Esophagus muscularis mucosa (tissue), 4 donors: Measurements from ENCODE around the gene NRXN3. TPM values are rescaled to one million over a fixed set of nuclear protein-coding genes. Genes with fewer than 3 reads are reported as not detected.

ENCODE experiments used
- DNase-seq: peaks from one replicate; pipeline ENCODE4 v3.0.0-alpha.2; 2017; ENCODE audit errors: extremely low spot score
- H3K27ac ChIP-seq, 4 donors: fragments of 200-600 bp; sonication (generic); replicated peaks in 1 of 4; 1 replicate in 3 of 4; 2 replicates in 1 of 4; pipeline ENCODE4 v1.5.1; 2016 to 2019; ENCODE audit warnings: mild to moderate bottlenecking in 1 of 4
- H3K27me3 ChIP-seq, 4 donors: fragments of 200-600 bp; sonication (generic); one replicate each; pipeline versions ENCODE4 v1.5.1 to v1.6.0; 2016 to 2019
- H3K36me3 ChIP-seq, 4 donors: fragments of 200-600 bp; sonication (generic); one replicate each; pipeline ENCODE4 v1.5.1; 2016 to 2019
- H3K4me1 ChIP-seq, 4 donors: fragments of 200-600 bp; sonication (generic); one replicate each; pipeline ENCODE4 v1.5.1; 2016 to 2019
- H3K4me3 ChIP-seq, 4 donors: fragments of 200-600 bp; sonication (generic); 1 replicate in 2 of 4; 2 replicates in 2 of 4; pipeline ENCODE4 v1.5.1; 2016 to 2019; ENCODE audit warnings: mild to moderate bottlenecking in 4 of 4, moderate library complexity in 1 of 4
- H3K9me3 ChIP-seq, 4 donors: fragments of 200-600 bp; sonication (generic); 1 replicate in 3 of 4; 2 replicates in 1 of 4; pipeline ENCODE4 v1.5.1; 2016 to 2019
- CTCF ChIP-seq, 3 experiments: fragments of 200-600 bp in 2 of 3; fragments of 450-650 bp in 1 of 3; sonication (generic) in 2 of 3; IDR thresholded peaks; one replicate each; pipeline ENCODE4 v1.5.1; 2017 to 2019; ENCODE audit warnings: antibody characterized with exemption in 3 of 3, mild to moderate bottlenecking in 2 of 3, moderate library complexity in 1 of 3
- EP300 ChIP-seq: sonication (generic); formaldehyde crosslinking; IDR thresholded peaks from one replicate; pipeline ENCODE4 v1.6.1; 2017; ENCODE audit warnings: antibody characterized with exemption
- POLR2A ChIP-seq: fragments of 450-650 bp; IDR thresholded peaks from one replicate; pipeline ENCODE4 v1.6.1; 2017; ENCODE audit warnings: antibody characterized with exemption, moderate library complexity, mild to moderate bottlenecking, low read depth
- POLR2AphosphoS5 ChIP-seq, 2 donors: sonication (generic); formaldehyde crosslinking; IDR thresholded peaks; one replicate each; pipeline ENCODE4 v1.6.1; 2017; ENCODE audit warnings: antibody characterized with exemption in 2 of 2
- WGBS: methylation state at CpG from one replicate; pipeline ENCODE4 v1.1.5; 2018; 5-methylcytosine and 5-hydroxymethylcytosine counted together
- intact Hi-C: fragments of 100-400 bp; cut with DNase I; formaldehyde crosslinking; loops from one replicate; pipeline ENCODE4 v1.15.1; 2023
- total RNA-seq, 4 donors: library from RNA; depleted of rRNA; stranded (reverse); fragments of >200 nt; gene quantifications; one replicate each; pipeline versions ENCODE4 v1.1.0 to v1.2.1, GENCODE V29; 2016

Gene NRXN3
- total RNA-seq, 4 donors from 2014 or later = 71.1 to 159 (median 122) TPM

DNA sequence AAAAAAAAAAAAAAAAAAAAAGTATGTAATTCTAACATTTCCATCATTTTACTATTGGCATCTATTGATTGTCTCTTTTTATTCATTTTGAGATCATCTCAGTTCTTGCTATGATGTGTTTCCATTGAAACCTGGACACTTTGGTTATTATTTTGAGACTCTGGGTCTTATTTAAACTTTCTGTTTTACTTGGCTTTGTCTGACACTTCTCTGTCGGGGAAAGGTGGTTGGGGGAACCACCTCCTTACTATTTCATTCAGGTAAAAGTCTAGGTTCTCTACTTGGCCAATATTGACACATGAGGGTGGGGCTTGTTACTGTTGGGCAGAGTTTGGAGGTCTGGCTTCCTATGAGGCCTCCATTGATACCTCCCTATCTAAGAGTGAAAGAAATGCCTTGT, 228.0 kb downstream of the NRXN3 start:
- no peak overlapping the region for H3K27ac ChIP-seq
- DNase-seq = no peak
- no peak overlapping the region for H3K4me3 ChIP-seq
- no peak for TF ChIP-seq CTCF (IDR thresholded peaks at IDR 0.05)
- no peak for TF ChIP-seq EP300
- TF ChIP-seq POLR2A = no peak
- TF ChIP-seq POLR2AphosphoS5 (IDR thresholded peaks at IDR 0.05) = no peak
- peaks cover 0 to 20% (median 0%) of the 10 kb centered on the region in 4 donors for H3K27me3 ChIP-seq
- WGBS = 84% methylated on average over 1 of the region's 1 CpG
- no peaks in the 10 kb centered on the region for H3K9me3 ChIP-seq
- intact Hi-C loops = no loop called here
- H3K36me3 ChIP-seq = no peaks in the 10 kb centered on the region
- no peaks in the 10 kb centered on the region for H3K4me1 ChIP-seq

GRCh38 chr14:78399316-78399889, 229.2 kb downstream of the NRXN3 start:
- intact Hi-C loops = no loop called here
- 58% methylated on average over 3 of the region's 3 CpGs for WGBS

GRCh38 chr14:78401866-78402265, 231.7 kb downstream of the NRXN3 start:
- intact Hi-C loops = no loop called here
- DNase-seq = no peak
- no peaks in the 10 kb centered on the region for H3K9me3 ChIP-seq
- H3K27ac ChIP-seq = no peak overlapping the region
- 83% methylated on average over 3 of the region's 3 CpGs for WGBS
- peaks cover 0 to 27% (median 0%) of the 10 kb centered on the region in 4 donors for H3K27me3 ChIP-seq
- TF ChIP-seq CTCF (IDR thresholded peaks at IDR 0.05) = no peak
- TF ChIP-seq POLR2A = no peak
- H3K4me1 ChIP-seq = no peaks in the 10 kb centered on the region
- no peak overlapping the region for H3K4me3 ChIP-seq
- no peaks in the 10 kb centered on the region for H3K36me3 ChIP-seq

More at GRCh38 chr14:78399316-78399889, 229.2 kb downstream of the NRXN3 start:
- H3K4me1 ChIP-seq = no peaks in the 10 kb centered on the region
- H3K27me3 ChIP-seq = peaks cover 0 to 26% (median 0%) of the 10 kb centered on the region in 4 donors
- no peak for TF ChIP-seq POLR2A
- no peak for TF ChIP-seq EP300
- TF ChIP-seq POLR2AphosphoS5 (IDR thresholded peaks at IDR 0.05) = no peak
- TF ChIP-seq CTCF (IDR thresholded peaks at IDR 0.05) = no peak
- H3K27ac ChIP-seq = no peak overlapping the region
- H3K9me3 ChIP-seq = no peaks in the 10 kb centered on the region
- no peak for DNase-seq
- no peaks in the 10 kb centered on the region for H3K36me3 ChIP-seq
- no peak overlapping the region for H3K4me3 ChIP-seq

DNA sequence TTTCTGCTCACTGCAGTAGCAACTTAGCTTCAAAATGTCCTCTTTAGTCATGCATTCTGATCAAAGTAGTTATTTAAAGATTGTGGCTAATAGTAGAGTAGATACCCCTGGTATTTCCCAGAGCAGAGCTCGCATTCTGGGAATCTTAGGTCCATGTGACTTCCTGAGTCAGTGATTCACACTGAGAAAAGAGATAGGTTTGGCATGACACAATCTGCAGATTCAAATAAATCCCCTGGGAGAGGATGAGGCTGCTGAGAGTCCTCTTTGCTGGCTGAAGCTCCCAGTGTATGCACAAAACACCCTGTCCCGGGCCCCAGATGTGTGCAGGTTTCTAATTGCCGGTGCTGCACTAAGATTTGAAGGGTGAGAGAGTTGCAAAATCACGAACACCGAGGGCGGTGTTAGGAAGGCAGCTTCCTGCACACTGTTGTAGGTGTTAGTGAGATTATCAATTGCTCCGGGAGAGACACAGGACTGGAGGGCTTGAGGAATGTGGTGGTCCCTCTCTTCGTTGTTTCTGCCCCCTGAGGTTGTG, 233.2 kb downstream of the NRXN3 start:
- no peak overlapping the region for H3K4me3 ChIP-seq
- H3K36me3 ChIP-seq = no peaks in the 10 kb centered on the region

More for the DNA sequence above, 233.2 kb downstream of the NRXN3 start:
- 3% methylated on average over 3 of the region's 8 CpGs for WGBS
- Histone ChIP-seq H3K9me3 (no peaks in the 10 kb centered on the region), H3K4me1 (no peaks in the 10 kb centered on the region), H3K27me3 (peaks cover 0 to 19% (median 0%) of the 10 kb centered on the region in 4 donors), H3K27ac (no peak overlapping the region)
- intact Hi-C loops = no loop called here
- TF ChIP-seq POLR2AphosphoS5 (IDR thresholded peaks at IDR 0.05) = no peak
- TF ChIP-seq CTCF (IDR thresholded peaks at IDR 0.05) = no peak
- no peak for TF ChIP-seq EP300
- peak; percentile 74 for DNase-seq
